ENCODE results near the gene MFAP5.

- TF ChIP-seq LEF1 (IDR thresholded peaks at IDR 0.05; ENCODE audit: borderline replicate concordance) (no peak), SP1 (IDR thresholded peaks at IDR 0.05) (no peak), SUZ12 (IDR thresholded peaks at IDR 0.05) (no peak), FOXM1 (IDR thresholded peaks at IDR 0.05; ENCODE audit: borderline replicate concordance) (no peak), BHLHE40 (IDR thresholded peaks at IDR 0.05; ENCODE audit: borderline replicate concordance) (no peak), FOXK2 (IDR thresholded peaks at IDR 0.05) (no peak)
Measured at GRCh38 chr12:8603856-8604255, 58.8 kb downstream of the MFAP5 start.

Measured in HEK293T (cell line).